NCI-H82 (cell line): ENCODE measurements around the gene DRAXIN.

Experiments used
- DNase-seq: peaks from one replicate; lab custom pipeline; 2025; lab: John Stamatoyannopoulos, UW

The DRAXIN gene

DNA sequence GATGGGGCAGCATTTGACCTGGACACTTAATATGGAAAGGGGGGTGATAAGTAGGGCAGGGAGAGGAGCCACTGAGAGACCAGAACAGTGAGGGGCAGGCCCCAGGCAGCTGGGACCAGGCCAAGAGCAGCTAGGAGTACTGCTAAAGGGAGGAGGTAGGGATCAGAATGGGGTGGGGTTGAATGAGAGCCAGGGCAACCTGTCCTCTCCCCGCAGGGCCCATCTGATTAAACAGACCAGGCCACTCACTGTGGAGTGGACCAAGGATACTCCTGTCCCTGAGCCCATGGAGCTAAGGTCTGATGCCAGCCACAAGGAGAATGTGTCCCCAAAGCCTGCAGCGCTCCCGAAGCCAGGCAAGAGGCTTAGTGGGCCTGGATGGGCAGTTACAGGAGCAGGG, 72.6 kb downstream of the DRAXIN start:
- DNase-seq: no peak

DNA sequence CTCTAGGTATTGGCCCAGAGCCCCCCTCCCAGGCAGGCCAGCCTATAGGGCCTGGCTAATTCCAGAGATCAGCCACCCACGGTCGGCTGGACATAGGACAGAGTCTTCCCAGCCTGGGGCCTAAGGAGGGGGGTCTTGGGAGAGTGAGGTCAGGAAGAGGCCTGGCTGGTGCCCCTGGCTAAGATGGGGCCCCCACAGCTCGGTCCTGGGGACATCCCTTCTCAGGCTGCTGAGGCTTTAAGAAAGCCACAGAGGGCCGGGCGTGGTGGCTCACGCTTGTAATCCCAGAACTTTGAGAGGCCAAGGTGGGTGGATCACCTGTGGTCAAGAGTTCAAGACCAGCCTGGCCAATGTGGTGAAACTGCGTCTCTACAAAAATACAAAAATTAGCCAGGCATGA, 73.0 kb downstream of the DRAXIN start:
- DNase-seq: no peak

DNA sequence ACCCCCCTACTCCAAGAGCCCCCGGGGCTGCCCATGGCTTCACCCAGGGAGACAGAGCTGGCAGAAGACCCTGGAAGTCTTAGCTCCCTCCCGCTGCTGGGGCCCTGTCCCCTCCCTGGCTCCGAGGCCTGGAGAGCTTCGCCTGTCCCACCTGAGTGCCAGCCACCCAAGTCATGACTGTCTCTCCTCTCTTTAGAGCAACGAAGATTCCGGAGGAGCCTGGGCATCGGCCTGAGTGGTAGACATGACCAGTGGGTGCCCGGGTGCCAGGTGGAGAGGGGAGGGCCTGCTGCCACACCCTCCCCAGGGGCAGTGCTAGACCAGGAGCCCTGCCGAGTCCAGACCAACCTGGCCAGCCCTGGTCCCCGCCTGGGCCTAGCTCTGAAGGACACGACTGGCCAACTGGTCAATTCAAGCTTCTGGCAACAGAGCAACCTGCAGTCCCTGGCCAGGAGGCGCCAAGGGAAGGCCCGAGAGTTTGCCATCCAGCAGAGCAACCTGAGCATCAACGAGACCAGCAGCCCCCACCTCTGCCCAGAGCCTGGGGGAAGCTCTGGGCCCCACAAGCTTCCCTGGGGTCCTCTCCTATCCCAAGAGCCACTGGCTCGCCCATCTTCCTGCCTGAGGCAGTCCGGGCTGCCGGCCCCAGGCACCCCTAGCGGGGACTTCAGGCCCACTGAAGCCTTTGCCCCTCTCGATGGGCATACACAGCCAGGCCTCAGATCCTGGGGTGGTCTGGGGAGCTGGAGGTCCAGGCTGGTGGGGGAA, 74.3 kb downstream of the DRAXIN start:
- no peak for DNase-seq

DNA sequence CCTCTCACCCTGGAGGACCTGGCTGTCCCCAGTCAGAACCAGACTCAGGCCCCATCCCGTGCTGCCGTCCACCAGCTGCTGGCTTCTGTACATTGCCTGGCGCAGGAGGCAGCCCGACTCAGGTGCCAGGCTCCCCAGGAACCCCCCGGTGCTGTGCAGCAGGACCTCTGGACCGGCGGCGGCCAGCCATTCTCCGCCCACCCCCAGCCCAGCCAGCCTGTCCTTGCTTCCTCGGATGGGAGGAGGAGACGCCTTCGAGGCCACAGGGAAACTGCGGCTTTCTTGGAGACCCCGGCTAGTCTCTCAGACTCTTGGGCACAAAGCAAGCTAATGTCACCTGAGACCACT, 74.9 kb downstream of the DRAXIN start:
- DNase-seq: no peak

DNA sequence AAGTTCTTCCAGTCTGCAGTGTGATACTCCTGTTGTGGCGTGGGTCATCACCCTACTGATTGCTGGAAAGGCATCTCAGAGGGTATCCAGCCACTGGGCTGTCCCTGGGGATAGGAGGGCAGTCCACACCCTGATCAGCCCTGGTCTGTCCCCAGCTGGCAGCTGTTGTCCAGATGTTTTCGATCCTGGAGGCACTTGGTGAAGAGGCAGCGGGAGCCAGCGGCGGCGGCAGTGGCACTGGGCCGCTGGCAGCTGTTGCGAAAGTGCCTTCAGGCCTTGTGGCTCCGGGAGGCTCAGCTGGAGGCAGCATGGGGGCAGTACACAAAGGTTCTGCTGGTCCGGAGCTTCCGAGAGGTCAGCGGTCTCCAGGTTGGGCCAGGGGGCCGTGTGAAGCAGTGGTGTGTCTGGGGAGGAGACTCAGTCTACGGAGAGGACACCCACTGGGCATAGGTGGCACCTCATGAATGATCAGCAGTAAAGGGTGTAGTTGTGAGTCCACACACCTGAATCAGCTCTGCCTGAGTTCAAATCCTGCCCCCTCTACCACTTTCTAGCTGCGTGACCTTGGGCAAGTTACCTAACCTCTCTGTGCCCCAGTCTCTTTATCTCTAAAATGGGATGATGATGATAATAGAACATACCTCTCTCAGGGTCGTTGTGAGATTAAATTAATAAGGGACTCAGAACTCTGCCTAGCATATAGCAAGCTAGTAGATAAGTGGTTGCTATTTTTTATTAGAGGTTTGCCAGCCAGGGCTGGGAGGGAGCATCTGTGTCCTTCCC, 76.6 kb downstream of the DRAXIN start:
- no peak for DNase-seq

DNA sequence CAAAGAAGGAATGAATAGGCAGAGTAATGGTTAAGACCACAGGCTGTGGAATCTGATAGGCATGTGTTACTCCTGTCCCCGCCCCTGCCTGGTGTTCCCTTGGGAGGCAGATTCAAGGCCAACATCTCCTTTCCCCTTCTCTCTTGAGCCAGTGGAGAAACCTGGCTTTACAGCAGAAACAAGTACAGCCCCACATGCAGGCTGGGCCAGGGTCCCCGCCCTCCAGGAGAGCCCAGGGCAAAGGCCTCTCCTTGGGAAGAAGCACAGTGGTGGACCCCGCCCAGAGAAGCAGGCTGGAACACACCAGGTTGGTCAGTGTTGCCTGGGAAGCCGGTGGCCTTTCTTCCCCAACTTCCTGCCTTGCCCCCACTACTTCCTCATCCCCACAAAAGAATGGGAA, 77.3 kb downstream of the DRAXIN start:
- peak; percentile 28 for DNase-seq

DNA sequence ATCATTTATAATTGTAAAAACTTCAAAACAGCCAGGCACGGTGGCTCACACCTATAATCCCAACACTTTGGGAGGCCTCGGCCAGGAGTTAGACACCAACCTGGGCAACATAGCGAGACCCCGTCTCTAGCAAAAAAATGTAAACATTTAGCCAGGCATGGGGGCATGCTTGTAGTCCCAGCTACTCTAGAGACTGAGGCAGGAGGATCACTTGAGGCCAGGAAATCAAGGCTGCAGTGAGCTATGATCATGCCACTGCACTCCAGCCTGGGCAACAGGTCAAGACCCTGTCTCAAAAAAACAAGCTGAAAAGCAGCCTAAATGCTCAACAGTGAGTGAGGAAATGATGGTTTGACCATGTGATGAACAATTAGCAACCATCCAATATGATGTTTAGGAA, 77.8 kb downstream of the DRAXIN start:
- no peak for DNase-seq

DNA sequence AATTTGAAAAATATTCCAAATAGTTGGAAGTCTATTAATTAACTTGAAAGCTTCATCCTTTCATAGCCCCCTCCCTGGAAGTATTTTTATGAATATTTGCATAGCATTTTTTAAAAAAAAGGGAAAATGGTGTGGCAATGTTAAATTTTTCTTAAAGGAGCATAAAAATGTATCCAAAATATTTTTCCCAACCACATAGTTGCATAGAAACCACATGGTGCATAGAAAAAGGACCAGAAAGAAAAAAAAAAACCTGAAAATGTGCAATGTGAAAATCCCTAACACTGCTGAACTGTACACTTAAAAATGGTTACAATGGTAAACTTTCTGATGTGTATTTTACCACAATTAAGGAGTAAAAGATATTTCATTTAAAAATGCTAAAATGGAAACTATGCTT, 78.5 kb downstream of the DRAXIN start:
- no peak for DNase-seq

DNA sequence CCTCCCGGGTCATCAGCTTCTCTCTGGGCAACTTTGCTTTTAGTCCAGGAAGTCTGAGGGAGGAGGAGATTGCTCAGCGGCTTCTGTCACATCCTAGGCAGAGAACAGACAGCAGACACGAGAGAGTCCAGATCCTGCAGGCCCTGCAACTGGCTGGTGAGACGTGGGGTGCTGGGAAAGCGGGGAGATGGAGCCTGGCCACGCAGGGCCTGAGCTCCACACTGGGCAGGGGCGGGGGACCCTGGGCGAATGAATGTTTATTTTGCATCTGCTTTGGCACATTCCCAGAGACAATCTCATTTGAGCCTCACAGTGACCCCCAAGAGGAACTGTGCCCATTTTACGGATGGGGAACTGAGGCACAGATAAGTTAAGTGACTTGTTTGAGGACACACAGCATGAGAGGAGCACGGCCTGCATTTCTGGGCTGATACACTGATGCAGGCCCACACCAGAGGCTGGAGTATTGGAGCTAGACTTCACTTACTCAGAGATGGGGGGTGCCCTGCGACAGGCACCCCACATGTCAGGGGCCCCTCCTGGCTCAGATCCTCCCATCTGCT, 80.1 kb downstream of the DRAXIN start:
- DNase-seq: no peak

DNA sequence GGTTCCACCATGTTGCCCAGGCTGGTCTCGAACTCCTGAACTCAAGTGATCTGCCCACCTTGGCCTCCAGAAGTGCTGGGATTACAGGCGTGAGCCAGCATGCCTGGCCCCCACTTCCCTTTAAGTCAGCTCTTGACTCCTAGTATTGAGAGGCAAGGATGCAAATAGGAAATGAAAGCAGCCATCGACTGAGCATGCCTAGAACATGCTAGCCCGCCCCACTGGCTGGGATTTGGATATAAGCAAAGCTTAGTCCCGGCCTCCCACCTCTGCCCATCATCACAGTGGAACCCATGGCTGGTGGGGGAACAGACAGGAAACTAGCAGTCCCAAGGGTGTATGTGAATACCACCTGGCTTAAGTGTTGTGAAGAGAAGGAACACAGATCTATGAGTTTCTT, 80.9 kb downstream of the DRAXIN start:
- DNase-seq: peak; percentile 60

DNA sequence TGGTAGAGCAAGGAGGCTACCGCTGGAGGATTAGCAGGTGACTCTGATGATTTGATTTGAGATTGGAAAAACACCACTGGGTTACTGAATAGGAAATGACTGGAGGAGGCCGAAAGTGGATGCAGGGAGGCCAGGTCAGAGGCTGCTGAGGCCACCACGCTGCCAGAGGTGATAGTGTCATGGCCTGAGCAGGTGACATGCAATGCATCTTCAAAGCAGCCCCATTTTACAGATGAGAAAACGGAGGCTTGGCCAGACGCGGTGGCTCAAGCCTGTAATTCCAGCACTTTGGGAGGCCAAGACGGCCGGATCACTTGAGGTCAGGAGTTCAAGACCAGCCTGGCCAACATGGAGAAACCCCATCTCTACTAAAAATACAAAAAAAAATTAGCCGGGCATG, 83.2 kb downstream of the DRAXIN start:
- no peak for DNase-seq
